OCI-LY7 (cell line): ENCODE results near the gene FNTB. TPM values are rescaled to one million over a fixed set of nuclear protein-coding genes. Genes with fewer than 3 reads are reported as not detected.

Source experiments
- BruUV-seq: library from RNA; stranded (reverse); fragments of 400-500 nt; replicated peaks from 2 replicates; lab custom pipeline; 2021; lab: Mats Ljungman, UMichigan
- CTCF ChIA-PET: fragments of 300-600 bp; sonication (Branson Sonifier 250); formaldehyde crosslinking; loops from one replicate; lab custom pipeline; 2022; ENCODE audit warnings: antibody characterized with exemption; ENCODE audit not compliant: unreplicated experiment; lab: Charles Lee
- POLR2A ChIA-PET: fragments of 300-600 bp; sonication (Branson Sonifier 250); formaldehyde crosslinking; loops from one replicate; lab custom pipeline; 2022; ENCODE audit warnings: antibody characterized with exemption; lab: Charles Lee
- DNase-seq: peaks from one replicate; pipeline ENCODE4 v3.0.0-alpha.2; 2015; ENCODE audit warnings: low spot score
- H2AFZ ChIP-seq: fragments of 200-600 bp; sonication (generic), shearing (Covaris generic); 2 replicates; pipeline ENCODE4 v1.6.1; 2014; ENCODE audit warnings: mild to moderate bottlenecking, antibody characterized with exemption, low read length, moderate library complexity
- H3K27ac ChIP-seq: fragments of 200-600 bp; sonication (generic); 2 replicates; pipeline ENCODE4 v1.5.1; 2014; ENCODE audit warnings: mixed run types, low read depth, mild to moderate bottlenecking, moderate library complexity, low read length, inconsistent platforms; ENCODE audit not compliant: poor library complexity, severe bottlenecking
- H3K36me3 ChIP-seq: fragments of 200-600 bp; sonication (generic); 2 replicates; pipeline ENCODE4 v1.6.1; 2014; ENCODE audit warnings: mild to moderate bottlenecking, antibody characterized with exemption, low read length, moderate library complexity, mixed read lengths; ENCODE audit not compliant: insufficient read depth
- H3K4me1 ChIP-seq: fragments of 200-600 bp; sonication (generic); 2 replicates; pipeline ENCODE4 v1.5.1; 2014; ENCODE audit warnings: mild to moderate bottlenecking, low read length; ENCODE audit not compliant: insufficient read depth, poor library complexity, severe bottlenecking
- H3K4me2 ChIP-seq: fragments of 200-600 bp; sonication (generic); 2 replicates; pipeline ENCODE4 v1.6.1; 2014; ENCODE audit warnings: mild to moderate bottlenecking, low read length
- H3K4me3 ChIP-seq: fragments of 200-600 bp; sonication (generic); 2 replicates; pipeline ENCODE4 v1.5.1; 2014; ENCODE audit warnings: mild to moderate bottlenecking, low read depth, low read length; ENCODE audit not compliant: poor library complexity, severe bottlenecking
- H3K79me2 ChIP-seq: fragments of 200-600 bp; sonication (generic); 2 replicates; pipeline ENCODE4 v1.6.1; 2016; ENCODE audit warnings: low read depth, mild to moderate bottlenecking, low read length, moderate library complexity, mixed read lengths; ENCODE audit not compliant: insufficient read depth
- H3K9me2 ChIP-seq: fragments of 200-600 bp; sonication (generic); 2 replicates; pipeline ENCODE4 v1.6.1; 2016; ENCODE audit warnings: mild to moderate bottlenecking, low read length, mixed read lengths; ENCODE audit not compliant: insufficient read depth
- H3K9me3 ChIP-seq: fragments of 200-600 bp; sonication (generic); 2 replicates; pipeline ENCODE4 v1.6.1; 2014; ENCODE audit warnings: mild to moderate bottlenecking, mixed run types, low read length, mixed read lengths
- H4K20me1 ChIP-seq: fragments of 200-600 bp; sonication (generic); 2 replicates; pipeline ENCODE4 v1.6.1; 2014; ENCODE audit warnings: mild to moderate bottlenecking, antibody characterized with exemption, low read length, moderate library complexity, mixed read lengths; ENCODE audit not compliant: insufficient read depth
- EZH2phosphoT487 ChIP-seq: fragments of 200-600 bp; sonication (generic); IDR thresholded peaks from 2 replicates; pipeline ENCODE4 v1.6.1; 2018; ENCODE audit warnings: low read depth, borderline replicate concordance, mild to moderate bottlenecking, mixed run types, antibody characterized with exemption, low read length, moderate library complexity, mixed read lengths
- intact Hi-C: fragments of 100-400 bp; cut with micrococcal nuclease; formaldehyde crosslinking; loops from one replicate; pipeline ENCODE4 v1.10.0; 2022; ENCODE audit not compliant: unreplicated experiment
- total RNA-seq, 2 experiments: library from RNA; depleted of rRNA in 1 of 2; stranded (reverse); fragments of >200 nt in 1 of 2; shearing (Covaris generic) in 1 of 2; gene quantifications; 2 replicates each; pipeline ENCODE4 v1.2.3, GENCODE V29; 2014 to 2022
- TF ChIP-seq, protein P1 (sequence below): fragments of 200-600 bp; sonication (generic); conservative IDR thresholded peaks from 2 replicates; pipeline ENCODE4 v1.5.1; 2014; ENCODE audit warnings: mild to moderate bottlenecking, antibody characterized with exemption, low read length, moderate library complexity, mixed read lengths

Gene FNTB
- total RNA-seq, 2 experiments from 2014 or later: 9.2 to 18.0 TPM

DNA sequence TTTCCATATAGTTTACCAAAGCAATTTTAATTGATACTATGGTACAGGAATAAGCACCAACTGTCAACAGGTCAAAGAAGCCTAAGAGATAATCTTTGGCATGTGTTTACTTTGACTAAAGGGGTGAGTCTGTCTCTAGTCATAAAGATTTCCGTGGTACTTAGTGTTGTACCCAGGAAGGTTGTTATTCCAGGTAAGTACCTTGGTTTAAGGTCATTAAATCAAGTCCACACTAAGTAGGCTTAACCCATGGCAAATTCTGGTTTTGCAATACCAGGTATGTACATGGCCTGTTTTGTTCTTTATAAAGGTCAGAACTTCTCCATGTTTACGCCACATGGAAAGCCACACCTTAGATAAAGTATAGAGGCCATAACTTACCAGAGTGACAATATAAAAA lies 105.7 kb downstream of the FNTB start:
- H3K4me1 ChIP-seq: no peaks in the 10 kb centered on the region
- POLR2A ChIA-PET: no interaction called here

DNA sequence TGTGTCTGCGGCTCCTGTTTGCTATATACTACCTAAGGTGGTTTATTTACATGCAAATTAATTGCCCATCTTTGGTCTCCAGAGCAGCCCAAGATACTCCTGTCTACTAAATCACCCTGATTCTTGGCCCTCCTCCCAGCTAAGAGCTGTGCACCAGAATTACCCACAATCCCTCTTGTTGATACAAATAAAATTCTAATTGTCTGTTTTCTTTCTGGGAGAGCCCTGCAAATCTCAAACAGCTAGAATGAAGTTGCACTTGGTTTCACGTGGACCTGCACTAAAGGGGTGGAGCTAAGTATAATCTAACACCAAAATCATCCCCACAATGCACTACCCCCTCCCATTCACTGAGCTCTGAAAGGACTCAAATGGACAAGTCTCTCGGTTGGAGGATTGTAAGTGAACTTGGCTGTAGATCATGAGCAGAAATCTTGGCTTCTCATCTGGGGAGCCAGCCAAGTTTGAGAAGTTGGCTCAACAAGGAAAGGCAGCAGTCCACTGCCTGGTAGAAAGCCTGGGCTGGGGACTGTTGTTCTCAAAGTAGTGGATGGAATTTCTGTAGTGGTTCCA lies 109.0 kb downstream of the FNTB start:
- intact Hi-C loops: no loop called here
- H3K4me3 ChIP-seq: no peak overlapping the region
- peaks cover 6% of the 10 kb centered on the region; the same call in 1 of the 2 replicates for H4K20me1 ChIP-seq
- no peak overlapping the region for H3K27ac ChIP-seq
- peaks cover 21% of the 10 kb centered on the region for H3K4me1 ChIP-seq
- H3K36me3 ChIP-seq: peaks cover 91% of the 10 kb centered on the region
- H3K79me2 ChIP-seq: peaks cover 49% of the 10 kb centered on the region
- no peak for DNase-seq
- no TSS peak for BruUV-seq
- no peak overlapping the region for H2AFZ ChIP-seq
- POLR2A ChIA-PET: interaction anchor here (0.7 to 1.8 kb wide), 3 partner anchors 8 to 21 kb away, joined by 3 to 4 read pairs (median 3); no protein-coding TSS in a partner anchor
- H3K9me3 ChIP-seq: no peaks in the 10 kb centered on the region
- CTCF ChIA-PET: no interaction called here
- no peaks in the 10 kb centered on the region for H3K9me2 ChIP-seq
- no peak overlapping the region for H3K4me2 ChIP-seq
- TF ChIP-seq, protein P1, sequence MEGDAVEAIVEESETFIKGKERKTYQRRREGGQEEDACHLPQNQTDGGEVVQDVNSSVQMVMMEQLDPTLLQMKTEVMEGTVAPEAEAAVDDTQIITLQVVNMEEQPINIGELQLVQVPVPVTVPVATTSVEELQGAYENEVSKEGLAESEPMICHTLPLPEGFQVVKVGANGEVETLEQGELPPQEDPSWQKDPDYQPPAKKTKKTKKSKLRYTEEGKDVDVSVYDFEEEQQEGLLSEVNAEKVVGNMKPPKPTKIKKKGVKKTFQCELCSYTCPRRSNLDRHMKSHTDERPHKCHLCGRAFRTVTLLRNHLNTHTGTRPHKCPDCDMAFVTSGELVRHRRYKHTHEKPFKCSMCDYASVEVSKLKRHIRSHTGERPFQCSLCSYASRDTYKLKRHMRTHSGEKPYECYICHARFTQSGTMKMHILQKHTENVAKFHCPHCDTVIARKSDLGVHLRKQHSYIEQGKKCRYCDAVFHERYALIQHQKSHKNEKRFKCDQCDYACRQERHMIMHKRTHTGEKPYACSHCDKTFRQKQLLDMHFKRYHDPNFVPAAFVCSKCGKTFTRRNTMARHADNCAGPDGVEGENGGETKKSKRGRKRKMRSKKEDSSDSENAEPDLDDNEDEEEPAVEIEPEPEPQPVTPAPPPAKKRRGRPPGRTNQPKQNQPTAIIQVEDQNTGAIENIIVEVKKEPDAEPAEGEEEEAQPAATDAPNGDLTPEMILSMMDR: no peak
- no peak for TF ChIP-seq EZH2phosphoT487

More for the DNA sequence above, 105.7 kb downstream of the FNTB start:
- H3K36me3 ChIP-seq: peaks cover 100% of the 10 kb centered on the region
- H3K27ac ChIP-seq: no peak overlapping the region
- peaks cover 20% of the 10 kb centered on the region; the same call in 1 of the 2 replicates for H3K79me2 ChIP-seq
- H3K9me2 ChIP-seq: no peaks in the 10 kb centered on the region
- intact Hi-C loops: no loop called here
- no peak overlapping the region for H3K4me3 ChIP-seq
- CTCF ChIA-PET: no interaction called here
- H4K20me1 ChIP-seq: no peaks in the 10 kb centered on the region
- H3K4me2 ChIP-seq: no peak overlapping the region
- BruUV-seq: no TSS peak
- TF ChIP-seq, protein P1: no peak
- TF ChIP-seq EZH2phosphoT487: no peak
- H3K9me3 ChIP-seq: peaks cover 15% of the 10 kb centered on the region
- no peak overlapping the region for H2AFZ ChIP-seq
- no peak for DNase-seq
